Body of pancreas (tissue), 4 donors: ENCODE results near the gene WDR75.

Experiments used
- POLR2A ChIP-seq, 3 donors: fragments of 450-650 bp; IDR thresholded peaks; one replicate each; pipeline ENCODE4 v1.6.1; 2016; ENCODE audit warnings: antibody characterized with exemption in 3 of 3, mild to moderate bottlenecking in 2 of 3
- TF ChIP-seq, protein P1 (sequence below), 7 experiments: fragments of 450-650 bp in 4 of 7; fragments of 200-600 bp in 3 of 7; sonication (generic) in 3 of 7; IDR thresholded peaks; one replicate each; pipeline ENCODE4 v1.5.1; 2016 to 2019; ENCODE audit warnings: antibody characterized with exemption in 7 of 7

DNA sequence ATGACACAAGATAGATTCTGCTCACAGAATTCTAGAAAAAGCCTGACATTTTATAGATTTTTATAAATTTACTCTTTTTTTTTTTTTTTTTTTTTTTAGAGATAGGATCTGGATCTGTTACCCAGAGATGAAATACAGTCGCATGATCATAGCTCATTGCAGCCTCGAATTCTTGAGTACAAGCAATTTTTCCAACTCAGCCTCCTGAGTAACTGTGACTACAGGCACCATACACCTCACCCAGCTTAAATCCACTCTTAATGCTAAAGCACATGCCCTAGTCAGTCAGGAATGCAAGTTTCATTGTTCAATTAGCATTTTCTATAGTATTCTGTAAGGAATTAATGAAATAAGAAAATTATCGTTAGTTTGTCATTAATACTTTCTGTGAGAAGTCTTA lies 32.1 kb upstream of the WDR75 start:
- TF ChIP-seq, protein P1, sequence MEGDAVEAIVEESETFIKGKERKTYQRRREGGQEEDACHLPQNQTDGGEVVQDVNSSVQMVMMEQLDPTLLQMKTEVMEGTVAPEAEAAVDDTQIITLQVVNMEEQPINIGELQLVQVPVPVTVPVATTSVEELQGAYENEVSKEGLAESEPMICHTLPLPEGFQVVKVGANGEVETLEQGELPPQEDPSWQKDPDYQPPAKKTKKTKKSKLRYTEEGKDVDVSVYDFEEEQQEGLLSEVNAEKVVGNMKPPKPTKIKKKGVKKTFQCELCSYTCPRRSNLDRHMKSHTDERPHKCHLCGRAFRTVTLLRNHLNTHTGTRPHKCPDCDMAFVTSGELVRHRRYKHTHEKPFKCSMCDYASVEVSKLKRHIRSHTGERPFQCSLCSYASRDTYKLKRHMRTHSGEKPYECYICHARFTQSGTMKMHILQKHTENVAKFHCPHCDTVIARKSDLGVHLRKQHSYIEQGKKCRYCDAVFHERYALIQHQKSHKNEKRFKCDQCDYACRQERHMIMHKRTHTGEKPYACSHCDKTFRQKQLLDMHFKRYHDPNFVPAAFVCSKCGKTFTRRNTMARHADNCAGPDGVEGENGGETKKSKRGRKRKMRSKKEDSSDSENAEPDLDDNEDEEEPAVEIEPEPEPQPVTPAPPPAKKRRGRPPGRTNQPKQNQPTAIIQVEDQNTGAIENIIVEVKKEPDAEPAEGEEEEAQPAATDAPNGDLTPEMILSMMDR (IDR thresholded peaks at IDR 0.05), result no peak
- TF ChIP-seq POLR2A (IDR thresholded peaks at IDR 0.05), result no peak
